Activated CD8-positive, alpha-beta memory T cell treated with anti-CD3 and anti-CD28 coated beads for 1 hour (primary cell): ENCODE measurements around the gene PRKG1.
"Not testable (repeated sequence)": the region's sequence is repeated elsewhere in the genome, so short reads cannot be mapped to it uniquely, and the experiment has no call there.

Experiments used
- DNase-seq, 2 donors: peaks; one replicate each; pipeline ENCODE4 v3.0.0-alpha.2; 2020; ENCODE audit warnings: low read depth in 1 of 2; ENCODE audit errors: extremely low read depth in 1 of 2

Gene PRKG1

GRCh38 chr10:52011118-52011517, 936.8 kb downstream of the PRKG1 start:
- DNase-seq, result no peak

GRCh38 chr10:52019077-52019555, 944.8 kb downstream of the PRKG1 start:
- no peak for DNase-seq

DNA sequence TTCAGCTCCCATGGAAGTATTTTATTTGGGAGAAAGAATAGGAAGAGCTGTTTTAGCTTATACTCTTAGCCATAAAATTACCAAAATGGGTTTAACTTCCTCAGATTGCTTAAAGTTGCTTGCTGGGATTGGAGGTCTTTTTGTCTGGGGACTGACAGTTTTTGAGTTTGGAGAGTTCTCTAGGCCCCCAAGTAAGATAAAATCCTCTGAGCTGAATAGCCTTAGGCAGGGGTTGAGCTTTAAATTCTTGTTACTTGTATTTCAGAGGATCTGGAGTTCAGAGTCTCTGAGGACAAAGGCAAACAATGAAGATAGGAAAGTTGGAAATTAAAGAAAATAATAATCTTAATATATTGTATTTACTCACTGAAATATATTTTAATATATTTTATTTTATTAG, 945.4 kb downstream of the PRKG1 start:
- no peak for DNase-seq

GRCh38 chr10:52020173-52020572, 945.9 kb downstream of the PRKG1 start:
- DNase-seq, result no peak

GRCh38 chr10:52020702-52021101, 946.4 kb downstream of the PRKG1 start:
- DNase-seq, result no peak

GRCh38 chr10:52027055-52027705, 952.9 kb downstream of the PRKG1 start:
- DNase-seq, result no peak

GRCh38 chr10:52028523-52028858, 954.2 kb downstream of the PRKG1 start:
- DNase-seq, result no peak

- no peak for DNase-seq
These were observed 955.3 kb downstream of the PRKG1 start for GRCh38 chr10:52029628-52030027.

GRCh38 chr10:52030051-52030790, 955.9 kb downstream of the PRKG1 start:
- no peak for DNase-seq

- no peak for DNase-seq
These were observed 956.7 kb downstream of the PRKG1 start for GRCh38 chr10:52030975-52031374.

- no peak for DNase-seq
These were observed 957.5 kb downstream of the PRKG1 start for GRCh38 chr10:52031771-52032170.

DNA sequence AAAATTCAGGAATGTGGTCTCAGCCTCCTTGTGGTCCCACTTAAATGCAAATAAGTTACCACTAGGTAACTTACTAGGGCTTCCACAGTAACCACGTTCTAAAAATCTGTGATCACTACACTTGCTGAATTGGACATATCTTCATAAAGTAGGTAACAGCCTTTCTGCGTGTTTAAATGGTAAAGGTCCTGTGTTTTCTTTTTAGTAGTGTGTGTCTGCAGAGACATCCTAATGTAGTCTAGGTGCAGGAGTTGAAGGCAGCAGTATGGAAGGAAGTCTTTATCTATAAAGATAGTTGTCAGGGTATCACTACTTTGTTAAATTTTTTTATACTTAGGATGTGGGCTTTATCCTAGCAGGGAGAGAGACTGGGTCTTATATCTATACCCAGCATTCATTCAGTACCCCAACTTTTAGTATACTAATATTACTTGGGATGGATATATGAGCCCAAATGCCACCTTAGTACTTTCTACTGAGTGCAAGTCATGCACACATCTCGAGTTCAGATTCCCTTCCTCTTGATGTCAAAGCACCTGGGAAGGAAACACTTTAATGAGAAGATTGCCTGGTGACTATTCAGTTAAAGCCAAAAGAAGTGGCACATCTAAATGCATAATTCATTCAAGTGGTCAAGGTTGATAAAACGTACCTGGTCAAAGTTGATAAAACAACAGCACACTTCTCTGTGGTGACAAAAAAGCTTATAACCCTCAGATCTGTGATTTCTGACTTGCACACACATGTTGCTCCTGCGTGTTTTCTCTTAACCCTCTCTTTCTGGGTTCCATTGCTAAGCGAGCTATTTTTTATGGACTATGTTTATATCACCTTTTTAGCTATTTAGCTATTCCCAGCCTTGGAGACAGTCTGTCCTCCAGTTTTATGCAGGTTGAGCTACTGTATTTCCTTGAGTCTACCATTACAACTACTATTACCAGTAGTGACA, 958.7 kb downstream of the PRKG1 start:
- DNase-seq, result no peak

GRCh38 chr10:52039002-52039793, 964.9 kb downstream of the PRKG1 start:
- DNase-seq, result not testable (repeated sequence)

- DNase-seq, result no peak
These were observed 966.2 kb downstream of the PRKG1 start for GRCh38 chr10:52040486-52040885.

GRCh38 chr10:52043811-52044210, 969.5 kb downstream of the PRKG1 start:
- DNase-seq, result no peak

DNA sequence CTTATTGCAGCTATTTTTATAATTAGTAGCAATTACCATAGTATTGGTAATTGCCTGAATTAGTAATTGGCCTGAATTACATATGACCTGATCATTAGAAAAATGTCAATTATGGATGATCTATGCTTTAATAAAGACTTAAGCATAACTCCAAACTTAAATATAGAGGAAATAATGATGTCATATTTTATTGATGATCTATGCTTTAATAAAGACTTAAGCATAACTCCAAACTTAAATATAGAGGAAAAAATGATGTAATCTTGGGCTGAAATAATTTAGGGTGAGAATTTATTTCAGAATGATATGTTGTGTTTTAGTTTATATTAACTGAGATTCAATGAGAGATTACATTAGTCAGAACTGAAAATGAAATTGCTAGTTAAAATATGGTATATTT, 973.8 kb downstream of the PRKG1 start:
- no peak for DNase-seq

GRCh38 chr10:52050429-52051047, 976.3 kb downstream of the PRKG1 start:
- DNase-seq, result no peak

GRCh38 chr10:52053497-52053896, 979.2 kb downstream of the PRKG1 start:
- no peak for DNase-seq

DNA sequence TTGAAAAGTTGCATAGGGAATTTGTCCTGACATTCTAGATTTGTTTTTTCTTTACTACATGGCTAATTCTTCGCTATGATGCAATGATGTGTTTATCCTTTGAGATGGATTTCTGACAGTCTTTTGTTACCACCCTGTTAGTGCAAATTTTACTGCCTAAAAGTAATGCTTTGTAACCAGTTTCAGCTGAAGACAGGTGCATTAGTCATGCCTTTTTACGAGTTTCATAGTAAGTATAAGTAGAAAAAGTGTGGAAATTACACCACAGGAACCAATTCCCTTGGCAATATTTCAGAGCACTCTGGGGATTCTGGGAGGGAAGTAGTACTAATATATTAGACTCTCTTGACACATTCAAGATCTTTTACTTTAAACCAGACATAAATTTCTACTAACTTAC, 982.0 kb downstream of the PRKG1 start:
- no peak for DNase-seq

- no peak for DNase-seq
These were observed 984.8 kb downstream of the PRKG1 start for GRCh38 chr10:52059089-52059488.
